Naive B cell (primary cell): ENCODE measurements around the gene FADS1. TPM values are rescaled to one million over a fixed set of nuclear protein-coding genes. Genes with fewer than 3 reads are reported as not detected.
A peak's percentile ranks its signal among the peaks of the same experiment; 100 is the strongest.

Source experiments
- ATAC-seq, 2 donors: fragments of 150-1000 bp; cut with Tn5 transposase; 2 replicates each; pipeline ENCODE4 v1.10.0; 2021; ENCODE audit warnings: low read depth in 2 of 2, mild to moderate bottlenecking in 2 of 2, moderate library complexity in 2 of 2
- DNase-seq: peaks from one replicate; pipeline ENCODE4 v3.0.0; 2022
- H3K27ac Mint-ChIP-seq, 6 donors: one replicate each; pipeline ENCODE4 v1.8.0; 2020 to 2022; ENCODE audit warnings: mild to moderate bottlenecking in 6 of 6, mixed read lengths in 6 of 6, moderate library complexity in 5 of 6, inconsistent platforms in 2 of 6
- H3K27me3 Mint-ChIP-seq, 3 donors: one replicate each; pipeline ENCODE4 v1.8.0; 2021 to 2022; ENCODE audit warnings: mixed read lengths in 3 of 3, mild to moderate bottlenecking in 1 of 3
- H3K36me3 Mint-ChIP-seq, 2 donors: one replicate each; pipeline ENCODE4 v1.8.0; 2020 to 2022; ENCODE audit warnings: mixed read lengths in 2 of 2, inconsistent platforms in 1 of 2, mild to moderate bottlenecking in 1 of 2
- H3K4me1 Mint-ChIP-seq, 3 donors: one replicate each; pipeline ENCODE4 v1.8.0; 2020 to 2022; ENCODE audit warnings: mixed read lengths in 3 of 3, inconsistent platforms in 1 of 3, mild to moderate bottlenecking in 1 of 3, moderate library complexity in 1 of 3
- H3K4me3 Mint-ChIP-seq, 8 donors: one replicate each; pipeline ENCODE4 v1.8.0; 2020 to 2022; ENCODE audit warnings: mild to moderate bottlenecking in 8 of 8, mixed read lengths in 8 of 8, moderate library complexity in 8 of 8, inconsistent platforms in 2 of 8
- H3K9me3 Mint-ChIP-seq, 7 donors: one replicate each; pipeline ENCODE4 v1.8.0; 2020 to 2022; ENCODE audit warnings: mixed read lengths in 7 of 7, mild to moderate bottlenecking in 5 of 7, inconsistent platforms in 2 of 7, moderate library complexity in 1 of 7
- polyA plus RNA-seq, 6 donors: library from polyadenylated mRNA; unstranded; fragments of 300-500 nt; fragmentation: Illumina TruSeq; gene quantifications; one replicate each; pipeline ENCODE4 v1.2.3, GENCODE V29; 2021; ENCODE audit warnings: low read depth in 6 of 6

FADS1 gene
- polyA plus RNA-seq, 6 donors from 2014 or later, result 0.79 to 14.0 (median 1.6) TPM; not detected in 1

GRCh38 chr11:61757213-61757862 lies 59.5 kb downstream of the FADS1 start:
- Mint-ChIP-seq H3K27ac (no peak overlapping the region), H3K4me1 (peaks cover 9 to 16% (median 14%) of the 10 kb centered on the region in 3 donors), H3K4me3 (peak overlapping the region in 1 of 8 donors; percentile 23), H3K9me3 (no peaks in the 10 kb centered on the region), H3K27me3 (peaks cover 7 to 41% (median 33%) of the 10 kb centered on the region in 3 donors), H3K36me3 (no peaks in the 10 kb centered on the region)
- no peak for DNase-seq
- ATAC-seq, result no peak

- no peak for DNase-seq
- Mint-ChIP-seq H3K4me3 (peak overlapping the region in 2 of 8 donors; percentile 23 to 74), H3K36me3 (no peaks in the 10 kb centered on the region), H3K27ac (no peak overlapping the region), H3K9me3 (no peaks in the 10 kb centered on the region), H3K4me1 (peaks cover 13 to 20% (median 14%) of the 10 kb centered on the region in 3 donors), H3K27me3 (peaks cover 7 to 38% (median 31%) of the 10 kb centered on the region in 3 donors)
- no peak for ATAC-seq
These were observed 60.2 kb downstream of the FADS1 start for GRCh38 chr11:61756452-61757212.

- Mint-ChIP-seq H3K36me3 (no peaks in the 10 kb centered on the region), H3K27me3 (peaks cover 10 to 40% (median 32%) of the 10 kb centered on the region in 3 donors)
These were observed 60.7 kb downstream of the FADS1 start for GRCh38 chr11:61756147-61756451.

GRCh38 chr11:61754534-61755482 lies 62.0 kb downstream of the FADS1 start:
- Mint-ChIP-seq H3K4me1 (peaks cover 13 to 20% (median 14%) of the 10 kb centered on the region in 3 donors), H3K4me3 (no peak overlapping the region), H3K9me3 (no peaks in the 10 kb centered on the region), H3K36me3 (no peaks in the 10 kb centered on the region), H3K27me3 (peaks cover 16 to 41% (median 34%) of the 10 kb centered on the region in 3 donors), H3K27ac (no peak overlapping the region)
- ATAC-seq (no peak), DNase-seq (no peak)

More at GRCh38 chr11:61756147-61756451, 60.7 kb downstream of the FADS1 start:
- peaks cover 13 to 20% (median 14%) of the 10 kb centered on the region in 3 donors for H3K4me1 Mint-ChIP-seq
- peak overlapping the region in 1 of 8 donors; percentile 74 for H3K4me3 Mint-ChIP-seq
- no peaks in the 10 kb centered on the region for H3K9me3 Mint-ChIP-seq
- DNase-seq (no peak), ATAC-seq (no peak)
- H3K27ac Mint-ChIP-seq, result no peak overlapping the region

- ATAC-seq (no peak), DNase-seq (no peak)
- H3K36me3 Mint-ChIP-seq, result no peaks in the 10 kb centered on the region
- no peaks in the 10 kb centered on the region for H3K9me3 Mint-ChIP-seq
- H3K27me3 Mint-ChIP-seq, result peaks cover 21 to 51% (median 45%) of the 10 kb centered on the region in 3 donors
- peaks cover 13 to 20% (median 14%) of the 10 kb centered on the region in 3 donors for H3K4me1 Mint-ChIP-seq
- H3K27ac Mint-ChIP-seq, result peak overlapping the region in 1 of 6 donors; percentile 3
- peak overlapping the region in 7 of 8 donors; percentile 42 to 85 (median 76) for H3K4me3 Mint-ChIP-seq
These were observed 63.1 kb downstream of the FADS1 start for GRCh38 chr11:61753672-61754071.

- H3K4me3 Mint-ChIP-seq, result peak overlapping the region; percentile 12 to 85 (median 76)
- H3K27ac Mint-ChIP-seq, result peak overlapping the region in 1 of 6 donors; percentile 59
- no peaks in the 10 kb centered on the region for H3K9me3 Mint-ChIP-seq
- H3K4me1 Mint-ChIP-seq, result peaks cover 13 to 20% (median 14%) of the 10 kb centered on the region in 3 donors
- ATAC-seq (peak; percentile 17 to 27), DNase-seq (no peak)
- no peaks in the 10 kb centered on the region for H3K36me3 Mint-ChIP-seq
- peaks cover 21 to 53% (median 50%) of the 10 kb centered on the region in 3 donors for H3K27me3 Mint-ChIP-seq
These were observed 63.8 kb downstream of the FADS1 start for GRCh38 chr11:61752925-61753521.

GRCh38 chr11:61752117-61752924 lies 64.5 kb downstream of the FADS1 start, which contains the start of gene MYRF:
MYRF (plus strand) TSS chr11:61752636; CDS start chr11:61752745, 109 bp downstream.
- DNase-seq, result peak; percentile 44
- peaks cover 21 to 53% (median 50%) of the 10 kb centered on the region in 3 donors for H3K27me3 Mint-ChIP-seq

GRCh38 chr11:61751384-61751783 lies 65.4 kb downstream of the FADS1 start:
- ATAC-seq (no peak), DNase-seq (no peak)
- H3K9me3 Mint-ChIP-seq, result no peaks in the 10 kb centered on the region
- no peak overlapping the region for H3K27ac Mint-ChIP-seq
- peak overlapping the region in 6 of 8 donors; percentile 30 to 90 (median 55) for H3K4me3 Mint-ChIP-seq
- peaks cover 5 to 16% (median 13%) of the 10 kb centered on the region in 3 donors for H3K4me1 Mint-ChIP-seq
- H3K36me3 Mint-ChIP-seq, result no peaks in the 10 kb centered on the region
- peaks cover 21 to 50% (median 50%) of the 10 kb centered on the region in 3 donors for H3K27me3 Mint-ChIP-seq

More at GRCh38 chr11:61752117-61752924, 64.5 kb downstream of the FADS1 start, which contains the start of gene MYRF:
- Mint-ChIP-seq H3K4me3 (peak within 1 kb of the TSS; percentile 12 to 90 (median 78)), H3K4me1 (peaks cover 13 to 20% (median 14%) of the 10 kb centered on the region in 3 donors), H3K9me3 (no peaks in the 10 kb centered on the region), H3K36me3 (no peaks in the 10 kb centered on the region), H3K27ac (peak within 1 kb of the TSS in 3 of 6 donors; percentile 3 to 72 (median 59))
- peak; percentile 89 for ATAC-seq

- DNase-seq, result no peak
- Mint-ChIP-seq H3K9me3 (no peaks in the 10 kb centered on the region), H3K36me3 (no peaks in the 10 kb centered on the region), H3K27me3 (peaks cover 21 to 50% (median 47%) of the 10 kb centered on the region in 3 donors), H3K4me1 (peaks cover 5 to 13% (median 10%) of the 10 kb centered on the region in 3 donors), H3K4me3 (peak overlapping the region in 5 of 8 donors; percentile 4 to 72 (median 40)), H3K27ac (no peak overlapping the region)
- no peak for ATAC-seq
These were observed 66.1 kb downstream of the FADS1 start for GRCh38 chr11:61750631-61751273.
